ENCODE measurements around the gene MALT1. TPM values are rescaled to one million over a fixed set of nuclear protein-coding genes. Genes with fewer than 3 reads are reported as not detected.

MALT1 gene
- polyA plus RNA-seq, 1 donor from 2014 or later: 40.5 TPM

DNA sequence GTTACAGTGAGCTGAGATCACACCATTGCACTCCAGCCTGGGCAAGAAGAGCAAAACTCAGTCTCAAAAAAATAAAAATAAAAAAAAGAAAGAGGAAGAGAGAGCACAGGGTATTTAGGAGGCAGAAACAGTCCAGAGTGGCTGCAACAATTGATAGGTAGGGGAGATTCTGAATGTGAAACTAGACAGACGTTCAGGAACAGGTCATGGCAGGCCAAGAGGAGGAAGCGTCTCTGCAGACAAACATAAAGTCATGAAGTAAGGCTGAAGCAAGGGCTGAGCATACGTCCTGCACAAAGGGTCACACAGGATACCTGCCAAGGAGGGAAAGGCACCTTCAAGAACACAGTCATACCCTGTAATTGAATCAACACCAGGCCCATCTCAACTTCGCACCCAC is 129.3 kb downstream of the MALT1 start:
- Histone ChIP-seq H3K9me2 (ENCODE audit: insufficient read depth, low read length) (no peaks in the 10 kb centered on the region), H3K4me3 (ENCODE audit: low read length) (no peak overlapping the region), H3K27ac (ENCODE audit: low read length) (no peak overlapping the region), H4K20me1 (ENCODE audit: insufficient read depth) (no peaks in the 10 kb centered on the region), H2AFZ (ENCODE audit: low read depth, low read length) (no peak overlapping the region), H3K4me2 (ENCODE audit: low read length) (no peak overlapping the region), H3K27me3 (ENCODE audit: insufficient read depth, low read depth, low read length) (no peaks in the 10 kb centered on the region), H3K9me3 (ENCODE audit: low read length) (no peaks in the 10 kb centered on the region), H3F3A (ENCODE audit: insufficient read depth, low read length, poor library complexity, severe bottlenecking) (no peaks in the 10 kb centered on the region), H3K36me3 (ENCODE audit: insufficient read depth, low read length) (no peaks in the 10 kb centered on the region), H3K9ac (ENCODE audit: low read length) (no peak overlapping the region), H3K79me2 (replicated peaks; ENCODE audit: insufficient read depth, low read length) (no peaks in the 10 kb centered on the region)
- TF ChIP-seq EZH2 (IDR thresholded peaks at IDR 0.05; ENCODE audit: borderline replicate concordance, insufficient read depth, low read length, poor library complexity, severe bottlenecking): no peak
- no peak for TF ChIP-seq TAF1 (IDR thresholded peaks at IDR 0.05; ENCODE audit: low read depth)
- TF ChIP-seq EP300 (conservative IDR thresholded peaks at IDR 0.05; ENCODE audit: poor library complexity, severe bottlenecking): no peak
- TF ChIP-seq, protein P1, sequence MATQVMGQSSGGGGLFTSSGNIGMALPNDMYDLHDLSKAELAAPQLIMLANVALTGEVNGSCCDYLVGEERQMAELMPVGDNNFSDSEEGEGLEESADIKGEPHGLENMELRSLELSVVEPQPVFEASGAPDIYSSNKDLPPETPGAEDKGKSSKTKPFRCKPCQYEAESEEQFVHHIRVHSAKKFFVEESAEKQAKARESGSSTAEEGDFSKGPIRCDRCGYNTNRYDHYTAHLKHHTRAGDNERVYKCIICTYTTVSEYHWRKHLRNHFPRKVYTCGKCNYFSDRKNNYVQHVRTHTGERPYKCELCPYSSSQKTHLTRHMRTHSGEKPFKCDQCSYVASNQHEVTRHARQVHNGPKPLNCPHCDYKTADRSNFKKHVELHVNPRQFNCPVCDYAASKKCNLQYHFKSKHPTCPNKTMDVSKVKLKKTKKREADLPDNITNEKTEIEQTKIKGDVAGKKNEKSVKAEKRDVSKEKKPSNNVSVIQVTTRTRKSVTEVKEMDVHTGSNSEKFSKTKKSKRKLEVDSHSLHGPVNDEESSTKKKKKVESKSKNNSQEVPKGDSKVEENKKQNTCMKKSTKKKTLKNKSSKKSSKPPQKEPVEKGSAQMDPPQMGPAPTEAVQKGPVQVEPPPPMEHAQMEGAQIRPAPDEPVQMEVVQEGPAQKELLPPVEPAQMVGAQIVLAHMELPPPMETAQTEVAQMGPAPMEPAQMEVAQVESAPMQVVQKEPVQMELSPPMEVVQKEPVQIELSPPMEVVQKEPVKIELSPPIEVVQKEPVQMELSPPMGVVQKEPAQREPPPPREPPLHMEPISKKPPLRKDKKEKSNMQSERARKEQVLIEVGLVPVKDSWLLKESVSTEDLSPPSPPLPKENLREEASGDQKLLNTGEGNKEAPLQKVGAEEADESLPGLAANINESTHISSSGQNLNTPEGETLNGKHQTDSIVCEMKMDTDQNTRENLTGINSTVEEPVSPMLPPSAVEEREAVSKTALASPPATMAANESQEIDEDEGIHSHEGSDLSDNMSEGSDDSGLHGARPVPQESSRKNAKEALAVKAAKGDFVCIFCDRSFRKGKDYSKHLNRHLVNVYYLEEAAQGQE (IDR thresholded peaks at IDR 0.05; ENCODE audit: borderline replicate concordance): no peak
- TF ChIP-seq POLR2AphosphoS5 (IDR thresholded peaks at IDR 0.05): no peak
- TF ChIP-seq, protein P2, sequence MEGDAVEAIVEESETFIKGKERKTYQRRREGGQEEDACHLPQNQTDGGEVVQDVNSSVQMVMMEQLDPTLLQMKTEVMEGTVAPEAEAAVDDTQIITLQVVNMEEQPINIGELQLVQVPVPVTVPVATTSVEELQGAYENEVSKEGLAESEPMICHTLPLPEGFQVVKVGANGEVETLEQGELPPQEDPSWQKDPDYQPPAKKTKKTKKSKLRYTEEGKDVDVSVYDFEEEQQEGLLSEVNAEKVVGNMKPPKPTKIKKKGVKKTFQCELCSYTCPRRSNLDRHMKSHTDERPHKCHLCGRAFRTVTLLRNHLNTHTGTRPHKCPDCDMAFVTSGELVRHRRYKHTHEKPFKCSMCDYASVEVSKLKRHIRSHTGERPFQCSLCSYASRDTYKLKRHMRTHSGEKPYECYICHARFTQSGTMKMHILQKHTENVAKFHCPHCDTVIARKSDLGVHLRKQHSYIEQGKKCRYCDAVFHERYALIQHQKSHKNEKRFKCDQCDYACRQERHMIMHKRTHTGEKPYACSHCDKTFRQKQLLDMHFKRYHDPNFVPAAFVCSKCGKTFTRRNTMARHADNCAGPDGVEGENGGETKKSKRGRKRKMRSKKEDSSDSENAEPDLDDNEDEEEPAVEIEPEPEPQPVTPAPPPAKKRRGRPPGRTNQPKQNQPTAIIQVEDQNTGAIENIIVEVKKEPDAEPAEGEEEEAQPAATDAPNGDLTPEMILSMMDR (IDR thresholded peaks at IDR 0.05; ENCODE audit: poor library complexity, severe bottlenecking): no peak
- no peak for TF ChIP-seq SMC3 (conservative IDR thresholded peaks at IDR 0.05; ENCODE audit: poor library complexity)
- TF ChIP-seq MXI1 (conservative IDR thresholded peaks at IDR 0.05; ENCODE audit: poor library complexity, severe bottlenecking): no peak
- no peak for TF ChIP-seq RAD21 (conservative IDR thresholded peaks at IDR 0.05)

DNA sequence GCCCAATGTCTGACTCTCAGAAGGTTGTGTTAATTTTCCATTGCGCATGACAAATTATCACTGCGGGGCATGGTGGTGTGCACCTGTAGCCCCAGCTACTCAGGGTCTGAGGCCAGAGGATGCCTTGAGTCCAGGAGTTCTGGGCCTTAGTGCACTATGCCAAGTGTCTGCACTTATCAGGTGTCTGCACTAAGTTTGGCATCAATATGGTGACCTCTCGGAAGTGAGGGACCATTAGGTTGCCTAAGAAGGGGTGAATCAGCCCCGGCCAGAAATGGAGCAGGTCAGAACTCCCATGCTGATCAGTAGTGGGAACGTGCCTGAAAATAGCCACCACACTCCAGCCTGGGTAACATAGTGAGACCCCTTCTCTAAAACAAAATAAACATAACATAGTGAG is 131.7 kb downstream of the MALT1 start:
- TF ChIP-seq EP300 (conservative IDR thresholded peaks at IDR 0.05; ENCODE audit: poor library complexity, severe bottlenecking): no peak
- TF ChIP-seq SMC3 (conservative IDR thresholded peaks at IDR 0.05; ENCODE audit: poor library complexity): no peak
- TF ChIP-seq, protein P1 (IDR thresholded peaks at IDR 0.05; ENCODE audit: borderline replicate concordance): no peak
- no peak for TF ChIP-seq TAF1 (IDR thresholded peaks at IDR 0.05; ENCODE audit: low read depth)
- TF ChIP-seq POLR2AphosphoS5 (IDR thresholded peaks at IDR 0.05): no peak
- TF ChIP-seq MXI1 (conservative IDR thresholded peaks at IDR 0.05; ENCODE audit: poor library complexity, severe bottlenecking): no peak
- TF ChIP-seq RAD21 (conservative IDR thresholded peaks at IDR 0.05): no peak
- TF ChIP-seq, protein P2 (IDR thresholded peaks at IDR 0.05; ENCODE audit: poor library complexity, severe bottlenecking): no peak
- no peak for TF ChIP-seq EZH2 (IDR thresholded peaks at IDR 0.05; ENCODE audit: borderline replicate concordance, insufficient read depth, low read length, poor library complexity, severe bottlenecking)
- H4K20me1 ChIP-seq (ENCODE audit: insufficient read depth): no peaks in the 10 kb centered on the region
- no peaks in the 10 kb centered on the region for H3F3A ChIP-seq (ENCODE audit: insufficient read depth, low read length, poor library complexity, severe bottlenecking)
- no peak overlapping the region for H3K9ac ChIP-seq (ENCODE audit: low read length)
- no peak overlapping the region for H3K4me3 ChIP-seq (ENCODE audit: low read length)
- no peaks in the 10 kb centered on the region for H3K36me3 ChIP-seq (ENCODE audit: insufficient read depth, low read length)
- no peak overlapping the region for H2AFZ ChIP-seq (ENCODE audit: low read depth, low read length)
- H3K4me2 ChIP-seq (ENCODE audit: low read length): no peak overlapping the region
- H3K9me2 ChIP-seq (ENCODE audit: insufficient read depth, low read length): no peaks in the 10 kb centered on the region
- no peak overlapping the region for H3K27ac ChIP-seq (ENCODE audit: low read length)
- H3K9me3 ChIP-seq (ENCODE audit: low read length): no peaks in the 10 kb centered on the region
- H3K79me2 ChIP-seq (replicated peaks; ENCODE audit: insufficient read depth, low read length): no peaks in the 10 kb centered on the region
- no peaks in the 10 kb centered on the region for H3K27me3 ChIP-seq (ENCODE audit: insufficient read depth, low read depth, low read length)
